GM19239 (cell line): ENCODE results near the gene XRCC5.
A peak's percentile ranks its signal among the peaks of the same experiment; 100 is the strongest.

Experiments
- DNase-seq: peaks from one replicate; pipeline ENCODE4 v3.0.0; 2011; ENCODE audit warnings: low spot score; ENCODE audit not compliant: insufficient read length
- FAIRE-seq: peaks from 2 replicates; lab custom pipeline; 2011; peaks lifted over from hg19 to GRCh38; lab: Jason Lieb, UNC

XRCC5 gene

DNA sequence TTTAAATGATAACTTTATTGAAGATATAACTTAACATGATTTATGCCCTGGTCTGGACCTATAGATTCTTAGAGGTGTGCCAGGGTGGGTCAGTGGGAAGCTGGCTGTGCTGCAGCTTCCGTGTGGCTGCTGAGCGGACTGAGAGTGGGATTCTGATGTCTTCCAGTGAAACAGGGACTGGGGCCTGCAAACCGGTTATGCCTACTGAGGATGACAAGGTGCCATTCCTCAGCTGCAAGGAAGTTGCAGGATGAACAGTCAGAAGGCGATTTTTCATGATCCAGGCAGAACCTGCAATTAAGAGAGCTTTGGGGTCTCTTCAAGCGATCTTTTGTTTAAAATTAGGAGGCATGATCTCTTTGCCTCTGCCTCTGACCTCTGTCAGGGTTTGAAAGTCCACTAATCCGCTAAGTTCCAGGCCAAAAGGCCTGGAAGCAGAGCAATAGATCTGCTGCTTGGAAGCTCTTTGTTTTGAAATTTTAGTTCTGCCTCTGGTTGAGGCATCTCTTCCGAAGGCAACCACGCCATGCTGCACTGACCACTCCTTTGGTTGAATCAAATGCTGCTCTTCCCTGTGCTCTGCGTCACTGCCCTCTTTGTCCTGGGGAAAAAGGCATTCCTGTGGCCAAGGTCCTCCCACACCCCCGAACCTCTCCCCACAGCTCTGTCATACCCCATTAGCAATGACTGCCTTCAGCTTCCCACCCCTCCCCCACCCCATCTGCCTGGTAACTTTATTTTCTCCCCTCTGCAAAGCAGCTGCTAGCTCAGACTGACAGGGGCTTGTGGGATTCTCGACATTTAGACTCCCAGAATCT lies 25.5 kb upstream of the XRCC5 start:
- FAIRE-seq: no peak

DNA sequence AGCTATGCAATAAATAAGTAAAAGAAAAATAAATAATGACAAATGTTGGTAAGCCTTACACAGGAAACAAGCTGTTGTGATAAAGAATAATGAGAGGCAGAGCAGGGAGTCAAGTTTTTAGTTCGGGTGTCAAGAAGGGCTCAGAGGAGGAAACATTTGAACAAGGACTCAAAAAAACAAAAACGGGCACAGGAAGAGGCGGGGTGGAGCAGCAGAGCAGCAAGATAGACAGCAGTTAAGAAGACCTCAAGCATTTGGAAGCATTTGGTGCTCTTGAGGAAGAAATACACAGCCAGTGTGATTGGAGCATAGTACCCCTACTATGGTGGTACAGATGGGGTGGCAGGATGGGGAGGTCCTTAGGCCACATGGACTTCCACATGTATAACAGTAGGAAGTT lies 24.6 kb upstream of the XRCC5 start:
- DNase-seq: no peak
- FAIRE-seq: peak; percentile 58

More for the DNA sequence above, 25.5 kb upstream of the XRCC5 start:
- DNase-seq: no peak

DNA sequence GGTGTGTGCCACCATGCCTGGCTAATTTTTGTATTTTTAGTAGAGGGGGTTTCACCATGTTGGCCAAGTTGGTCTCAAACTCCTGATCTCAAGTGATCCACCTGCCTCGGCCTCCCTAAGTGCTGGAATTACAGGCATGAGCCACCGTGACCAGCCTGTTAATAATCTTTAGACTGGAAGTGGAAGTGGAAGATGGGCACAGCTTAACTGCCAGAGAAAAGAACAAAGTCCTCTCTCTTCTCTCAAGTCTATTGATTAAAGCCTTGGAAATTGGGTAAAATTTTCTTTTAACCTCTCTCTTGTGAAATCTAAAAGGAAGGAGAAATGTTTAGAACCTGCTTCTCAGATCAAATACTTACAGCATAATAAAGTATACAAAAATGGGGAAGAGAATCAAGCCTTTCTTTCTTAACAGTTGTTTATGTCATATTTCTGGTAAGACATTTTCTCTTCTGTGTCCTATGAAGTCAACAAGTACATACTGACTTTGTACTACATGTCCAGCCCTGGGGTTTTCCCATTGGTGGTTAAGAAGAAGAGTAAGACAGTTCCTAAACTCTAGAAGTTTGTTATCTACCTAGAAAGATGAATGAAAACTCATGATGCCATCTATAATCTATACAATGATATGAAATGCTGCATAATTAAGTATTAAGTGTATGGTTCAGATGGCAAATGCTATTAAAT lies 22.8 kb upstream of the XRCC5 start:
- FAIRE-seq: no peak
- no peak for DNase-seq

DNA sequence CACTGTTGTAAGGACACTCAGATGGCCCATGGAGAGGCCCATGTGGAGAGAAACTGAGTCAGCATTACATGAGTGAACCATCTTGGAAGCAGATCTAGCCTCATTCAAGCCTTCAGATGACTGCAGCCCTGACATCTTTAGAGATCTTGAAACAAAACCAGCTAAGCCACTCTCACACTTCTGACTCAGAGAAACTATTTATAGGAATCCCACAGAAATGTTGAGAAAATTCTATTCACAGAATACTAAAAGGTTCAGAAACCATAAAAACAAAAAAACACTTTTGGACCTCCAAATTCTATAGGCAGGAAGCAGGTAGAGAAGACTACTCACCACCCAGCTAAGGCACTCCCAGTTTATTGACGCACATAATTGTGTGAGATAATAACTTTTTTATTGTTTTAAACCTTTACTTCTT lies 18.8 kb upstream of the XRCC5 start:
- FAIRE-seq (peak; percentile 65), DNase-seq (no peak)

DNA sequence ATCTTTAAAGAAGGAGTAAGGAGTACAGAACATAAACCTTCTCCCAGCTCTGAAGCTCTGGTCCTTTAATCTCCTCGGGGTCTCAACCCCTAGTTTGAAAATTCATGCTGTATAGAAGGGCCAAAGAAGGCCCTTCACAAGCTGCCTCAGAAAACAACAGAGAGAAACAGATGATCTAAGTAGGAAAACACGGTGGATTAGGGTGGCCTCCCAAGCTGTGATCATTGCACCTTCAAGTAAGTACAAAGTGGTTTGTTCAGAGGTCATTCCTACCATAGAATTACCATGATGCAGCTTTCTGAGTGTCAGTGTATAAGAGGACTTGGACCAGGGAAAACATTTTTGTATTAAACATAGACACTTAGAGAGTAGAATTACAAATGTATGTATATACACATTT lies 16.5 kb upstream of the XRCC5 start:
- DNase-seq (no peak), FAIRE-seq (no peak)

DNA sequence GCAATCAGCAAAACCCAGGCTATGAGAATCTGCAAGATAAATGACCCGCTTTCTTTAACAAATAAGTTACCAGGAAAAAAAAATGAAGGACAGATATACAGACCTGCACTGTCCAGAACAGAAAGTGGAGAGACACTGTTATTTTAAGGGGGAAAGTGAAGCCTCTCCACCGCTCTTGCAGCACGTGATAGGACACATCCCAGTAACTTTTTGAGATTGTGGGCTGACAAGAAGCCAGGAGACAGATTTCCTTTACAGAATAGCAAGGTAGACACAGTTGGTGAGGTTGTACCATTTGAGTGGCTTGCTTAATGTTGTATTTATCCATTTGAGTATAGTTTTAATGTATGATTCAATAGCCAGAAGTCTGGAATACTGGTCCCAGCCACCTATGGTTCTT lies 14.4 kb upstream of the XRCC5 start:
- DNase-seq (no peak), FAIRE-seq (no peak)

DNA sequence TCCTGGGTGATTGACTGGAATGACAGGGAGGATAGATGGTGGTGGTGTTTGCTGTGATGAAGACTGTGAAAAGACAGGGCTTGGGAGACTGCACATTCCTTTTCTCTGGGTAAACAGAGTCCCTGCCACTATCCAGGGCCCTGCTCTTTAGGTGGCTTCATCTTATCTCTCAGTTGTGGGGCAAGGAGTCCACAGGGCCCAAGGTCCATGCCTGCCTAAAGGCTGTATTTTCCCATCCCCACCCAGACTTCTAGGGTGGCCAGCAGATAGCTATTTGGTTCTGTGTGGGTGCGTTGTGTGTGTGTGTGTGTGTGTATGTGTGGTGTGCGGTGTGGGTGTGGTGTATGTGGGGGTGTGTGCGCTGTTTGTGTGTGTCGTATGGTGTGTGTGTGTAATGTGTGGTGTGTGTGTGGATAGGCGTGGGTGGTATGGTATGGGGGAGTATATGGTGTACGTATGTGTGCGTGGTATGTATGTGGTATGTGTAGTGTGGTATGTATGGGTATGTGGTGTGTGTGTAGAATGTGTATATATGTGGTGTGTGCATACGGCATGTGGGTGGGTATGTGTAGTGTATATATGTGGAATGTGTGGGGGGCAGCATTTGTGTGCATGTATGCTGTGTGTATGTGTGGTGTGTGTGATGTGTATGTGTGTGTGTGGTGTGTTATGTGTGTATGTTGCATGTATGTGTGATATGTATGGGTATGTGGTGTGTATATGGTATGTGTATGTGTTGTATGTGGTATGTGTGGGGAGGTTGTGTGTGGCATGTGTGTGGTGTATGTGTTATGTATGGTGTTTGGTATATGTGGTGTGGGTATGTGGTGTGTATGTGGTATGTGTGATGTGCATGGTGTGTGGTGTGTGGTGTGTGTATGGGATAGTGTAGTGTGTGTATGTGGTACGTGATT lies 10.5 kb upstream of the XRCC5 start:
- DNase-seq (no peak), FAIRE-seq (no peak)

DNA sequence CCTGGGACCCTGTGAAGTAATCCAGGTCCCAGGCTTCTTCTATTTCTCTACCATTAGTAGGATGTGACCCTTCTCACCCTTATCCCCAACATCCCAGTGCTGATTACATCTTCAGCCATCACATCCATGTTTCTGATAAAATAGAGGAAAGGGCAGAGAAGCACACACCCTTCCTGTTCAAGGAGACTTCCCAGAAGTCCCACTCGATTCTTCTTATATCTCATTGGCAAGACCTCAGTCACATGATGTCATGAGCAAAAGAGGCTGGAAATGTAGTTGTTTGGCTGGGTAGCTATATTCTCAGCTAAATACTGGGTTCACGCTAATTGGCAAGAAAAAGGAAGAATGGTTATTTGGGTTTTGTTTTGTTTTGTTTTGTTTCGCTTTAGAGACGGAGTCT lies 8.0 kb upstream of the XRCC5 start:
- DNase-seq: no peak

DNA sequence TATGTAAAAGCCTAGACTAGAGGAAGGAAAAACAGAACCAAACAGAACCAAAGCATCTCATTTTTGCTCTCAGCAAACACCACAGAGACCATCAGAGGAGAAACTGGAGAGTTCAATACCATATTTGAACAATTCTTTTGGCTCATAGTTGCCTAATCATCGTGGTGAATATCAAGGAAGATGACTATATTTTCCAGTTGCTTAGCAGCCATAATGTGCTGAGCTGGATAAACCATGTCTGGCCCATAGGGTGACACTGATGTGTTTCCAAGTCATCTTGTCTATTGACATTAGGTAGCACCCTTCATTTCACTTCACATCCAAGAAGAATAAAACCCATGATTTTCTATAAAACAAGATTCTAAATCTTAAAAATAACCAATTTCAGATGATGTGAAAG lies 5.9 kb upstream of the XRCC5 start:
- no peak for FAIRE-seq
- DNase-seq: no peak

More for the DNA sequence above, 8.0 kb upstream of the XRCC5 start:
- no peak for FAIRE-seq

DNA sequence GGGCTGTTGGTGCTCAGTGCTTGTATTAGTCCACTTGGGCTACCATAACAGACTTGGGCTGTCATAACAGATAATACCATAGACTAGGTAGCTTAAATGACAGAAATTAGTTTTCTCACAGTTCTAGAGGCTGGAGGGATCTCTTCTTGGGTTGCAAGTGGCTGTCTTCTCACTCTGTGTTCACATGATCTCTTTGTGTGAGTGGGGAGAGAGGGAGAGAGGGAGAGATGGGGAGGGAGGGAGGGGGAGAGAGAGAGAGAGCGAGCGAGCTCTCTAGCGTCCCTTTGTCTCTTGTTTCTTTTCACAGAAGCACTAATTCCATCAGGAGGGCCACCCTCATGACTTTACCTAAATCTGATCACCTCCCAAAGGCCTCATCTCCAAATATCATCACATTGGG lies 4.5 kb upstream of the XRCC5 start:
- DNase-seq: no peak
- no peak for FAIRE-seq

DNA sequence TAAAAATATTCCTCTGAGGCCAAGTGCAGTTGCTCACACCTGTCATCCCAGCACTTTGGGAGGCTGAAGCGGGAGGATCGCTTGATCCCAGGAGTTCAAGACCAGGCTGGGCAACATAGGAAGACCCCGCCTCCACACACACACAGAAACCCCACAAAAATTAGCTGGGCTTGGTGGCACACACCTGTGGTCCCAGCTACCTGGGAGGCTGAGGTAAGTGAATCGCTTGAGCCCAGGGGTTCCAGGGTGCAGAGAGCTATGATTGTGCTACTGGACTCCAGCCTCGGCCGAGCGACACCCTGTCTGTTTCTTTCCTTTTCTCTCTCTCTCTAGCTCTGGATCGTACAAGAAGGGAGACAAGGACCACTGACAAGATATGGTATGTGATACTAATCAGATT lies 1.8 kb upstream of the XRCC5 start:
- FAIRE-seq: no peak
- no peak for DNase-seq

DNA sequence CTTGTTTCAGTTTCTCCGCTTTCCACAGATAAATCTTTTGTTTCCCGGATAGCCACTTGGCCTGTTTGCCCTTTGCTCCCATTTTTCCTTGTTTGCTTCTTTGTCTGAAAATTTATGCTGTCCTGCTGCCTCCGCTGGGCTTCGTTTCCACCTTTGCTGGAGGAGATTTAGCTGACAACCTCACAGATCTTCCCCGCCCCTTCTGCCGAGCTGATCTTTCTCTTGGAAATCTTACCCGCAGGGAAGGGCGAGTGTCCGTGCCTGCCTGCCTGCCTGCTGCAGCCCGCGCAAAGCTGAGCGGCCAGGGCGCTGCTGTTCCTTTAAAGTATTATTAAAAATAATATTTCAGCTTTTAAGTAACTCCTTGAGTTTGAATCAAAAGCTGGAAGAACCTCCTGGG lies 1.4 kb upstream of the XRCC5 start:
- FAIRE-seq: no peak
- no peak for DNase-seq

DNA sequence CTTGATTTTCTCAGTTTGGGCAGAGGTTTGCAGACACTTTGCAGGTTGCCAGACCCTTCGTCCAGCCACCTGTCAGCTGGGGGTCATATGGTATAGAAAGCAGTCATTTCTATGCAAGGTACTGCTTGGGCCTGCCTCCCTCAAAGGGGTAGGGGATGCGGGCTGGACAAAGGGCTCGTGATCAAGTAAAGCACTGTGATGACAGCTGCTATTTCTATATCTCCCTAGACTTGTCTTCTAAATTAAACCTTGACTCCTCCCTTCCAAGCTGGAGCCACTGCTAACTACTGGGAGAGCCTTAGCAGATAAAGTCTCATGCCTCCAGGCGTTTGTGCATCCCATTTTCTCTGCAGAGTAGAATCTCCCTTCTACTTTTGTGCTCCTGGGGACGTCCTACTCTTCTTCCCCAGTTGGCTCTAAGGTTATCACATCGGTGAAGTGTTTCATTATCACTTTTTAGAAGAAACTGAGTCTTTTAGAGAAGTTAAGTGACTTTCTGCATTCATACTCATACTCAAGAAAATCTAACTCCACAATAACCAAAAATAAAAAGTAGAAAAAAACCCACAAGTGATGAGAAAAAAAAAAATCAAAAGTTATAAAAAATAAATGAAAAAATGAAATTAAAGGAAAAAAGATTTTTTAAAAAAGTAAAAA lies 710 bp upstream of the XRCC5 start:
- FAIRE-seq: no peak
- DNase-seq: no peak

DNA sequence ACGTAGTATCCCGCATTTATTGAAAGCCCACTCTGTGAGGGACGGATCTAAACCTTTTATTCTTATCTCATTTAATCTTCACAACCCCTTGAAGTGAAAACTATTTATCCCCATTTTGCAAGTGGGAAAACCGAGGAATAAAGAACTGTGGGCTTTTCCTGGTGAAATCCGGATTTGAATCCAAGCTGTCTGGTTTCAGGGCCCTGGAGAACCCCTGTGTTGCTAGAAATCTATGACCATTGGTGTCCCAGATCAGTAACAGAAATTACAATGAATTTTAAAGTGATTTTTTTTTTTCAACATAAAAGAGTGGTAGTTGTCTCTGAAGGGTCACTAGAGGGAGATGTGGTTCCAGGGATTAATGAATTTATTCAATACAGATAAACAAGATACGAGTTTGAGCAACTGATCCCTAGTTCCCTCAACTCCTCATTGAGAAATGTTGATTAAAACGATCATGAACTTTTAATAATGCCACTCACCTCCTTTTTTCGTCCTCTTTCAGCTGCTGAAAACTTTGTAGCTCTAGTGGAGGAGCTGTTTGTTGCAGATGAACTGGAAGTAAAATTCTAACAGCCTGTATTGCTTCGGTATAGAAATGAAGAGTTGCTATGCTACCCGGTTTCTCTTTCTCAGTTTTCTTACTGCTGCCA lies 940 bp downstream of the XRCC5 start:
- FAIRE-seq (peak; percentile 65), DNase-seq (no peak)

DNA sequence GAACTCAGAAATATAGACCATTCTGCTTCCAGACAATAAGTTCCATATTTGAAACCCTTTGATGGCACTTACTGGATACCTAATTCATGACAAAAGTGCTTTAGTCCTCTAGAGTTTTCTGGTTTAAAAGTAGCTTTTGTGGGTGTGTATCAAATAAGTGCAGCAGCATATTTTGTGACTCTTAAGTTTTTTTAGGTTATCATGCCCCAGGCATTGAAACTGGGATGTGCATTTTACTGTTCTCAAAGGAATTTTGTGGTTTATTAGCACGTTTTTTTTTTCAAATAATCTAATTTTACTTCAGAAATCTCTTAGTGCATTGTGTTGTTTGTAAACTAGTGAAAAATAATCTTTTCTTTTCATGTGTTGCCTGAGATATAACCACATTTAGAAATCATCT lies 1.5 kb downstream of the XRCC5 start:
- no peak for FAIRE-seq
- DNase-seq: no peak

DNA sequence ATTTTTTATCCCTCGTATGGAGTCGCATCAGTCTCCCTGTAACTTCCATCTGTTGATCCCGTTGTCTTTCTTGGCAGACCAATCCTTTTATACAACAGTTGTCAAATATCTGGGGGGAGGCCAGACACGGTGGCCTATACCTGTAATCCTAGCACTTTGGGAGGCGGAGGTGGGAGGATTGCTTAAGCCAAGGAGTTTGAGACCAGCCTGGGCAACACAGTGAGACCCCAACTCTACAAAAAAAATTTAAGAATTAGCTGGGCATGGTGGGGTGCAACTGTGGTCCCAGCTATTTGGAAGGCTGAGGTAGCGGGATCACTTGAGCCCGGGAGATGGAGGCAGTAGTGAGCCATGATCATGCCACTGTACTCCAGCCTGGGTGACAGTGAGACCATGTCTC lies 2.0 kb downstream of the XRCC5 start:
- no peak for DNase-seq
- no peak for FAIRE-seq

DNA sequence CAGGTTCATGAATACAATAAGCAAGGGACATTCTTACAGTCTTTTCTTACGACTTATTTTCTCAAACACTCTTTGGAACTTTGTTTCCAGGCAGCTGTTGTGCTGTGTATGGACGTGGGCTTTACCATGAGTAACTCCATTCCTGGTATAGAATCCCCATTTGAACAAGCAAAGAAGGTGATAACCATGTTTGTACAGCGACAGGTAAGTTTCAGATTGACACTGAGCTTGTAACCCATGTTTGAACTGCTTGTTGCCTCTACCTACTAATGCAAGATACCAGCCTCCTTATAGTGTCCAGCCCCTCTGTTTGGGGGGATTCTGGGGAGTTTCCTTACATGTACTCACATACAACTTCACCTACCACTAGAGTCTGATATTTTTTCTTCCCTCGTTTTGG lies 3.8 kb downstream of the XRCC5 start:
- DNase-seq: no peak
- no peak for FAIRE-seq

DNA sequence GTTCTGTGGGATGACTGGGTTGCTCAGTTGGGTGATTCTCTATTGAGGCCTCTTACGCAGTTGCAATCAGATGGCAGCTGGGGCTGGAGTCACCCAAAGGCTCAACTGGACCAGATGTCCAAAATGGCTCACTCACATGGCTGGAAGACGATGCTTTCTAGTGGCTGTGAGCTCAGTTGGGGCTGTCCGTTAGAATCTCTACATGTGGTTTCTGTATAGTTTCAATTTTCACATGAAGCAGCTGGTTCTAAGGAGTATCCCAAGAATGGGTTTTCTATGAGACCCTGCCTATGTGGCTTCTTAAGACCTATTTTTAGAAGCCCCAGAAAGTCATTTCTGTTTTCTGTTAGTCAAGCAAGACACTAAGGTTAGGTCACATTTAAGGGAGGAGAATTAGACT lies 4.4 kb downstream of the XRCC5 start:
- DNase-seq (peak; percentile 28), FAIRE-seq (peak; percentile 86)

DNA sequence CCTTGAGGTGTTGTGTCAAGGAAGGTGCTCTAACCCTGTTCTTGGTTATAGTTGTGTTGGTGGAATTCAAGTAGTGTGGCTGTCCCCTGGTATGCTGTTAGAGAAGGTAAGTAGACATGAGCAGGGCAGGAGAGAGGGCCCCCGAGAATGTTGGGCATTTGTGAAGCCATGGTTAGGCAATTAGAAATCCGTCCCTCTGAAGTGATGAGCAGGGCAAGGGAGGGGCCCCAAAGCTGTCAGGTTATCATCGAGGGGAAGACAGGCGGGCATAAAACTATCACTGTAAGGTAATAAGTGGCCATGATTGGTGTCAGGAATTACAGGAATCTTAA lies 5.2 kb downstream of the XRCC5 start:
- DNase-seq (no peak), FAIRE-seq (no peak)
